Body of pancreas (tissue), 4 donors: ENCODE data around the gene WNT6. TPM values are rescaled to one million over a fixed set of nuclear protein-coding genes. Genes with fewer than 3 reads are reported as not detected.

ENCODE experiments used
- ATAC-seq: fragments of 150-250 bp; one replicate; pipeline ENCODE4 v1.9.1; 2016
- DNase-seq, 4 donors: peaks; one replicate each; pipeline ENCODE4 v3.0.0-alpha.2; 2019
- H3K27ac ChIP-seq, 4 donors: fragments of 200-600 bp; sonication (generic); 1 replicate in 3 of 4; 2 replicates in 1 of 4; pipeline versions ENCODE4 v1.5.1 to v1.6.1; 2016 to 2019; ENCODE audit warnings: mild to moderate bottlenecking in 1 of 4, mixed read lengths in 1 of 4, moderate library complexity in 1 of 4
- H3K27me3 ChIP-seq, 2 donors: fragments of 200-600 bp; sonication (generic); one replicate each; pipeline ENCODE4 v1.6.0; 2016; ENCODE audit warnings: mild to moderate bottlenecking in 1 of 2
- H3K36me3 ChIP-seq, 2 donors: fragments of 200-600 bp; sonication (generic); replicated peaks in 1 of 2; 2 replicates each; pipeline ENCODE4 v1.5.1; 2016; ENCODE audit warnings: low read depth in 2 of 2; ENCODE audit not compliant: insufficient read depth in 1 of 2
- H3K4me1 ChIP-seq: fragments of 200-600 bp; sonication (generic); one replicate; pipeline ENCODE4 v1.6.0; 2016
- H3K4me3 ChIP-seq, 2 donors: fragments of 200-600 bp; sonication (generic); 1 replicate in 1 of 2; 2 replicates in 1 of 2; pipeline ENCODE4 v1.5.1; 2016 to 2019
- H3K9me3 ChIP-seq, 3 donors: fragments of 200-600 bp; sonication (generic); 1 replicate in 2 of 3; 2 replicates in 1 of 3; pipeline ENCODE4 v1.5.1; 2016
- POLR2A ChIP-seq, 3 donors: fragments of 450-650 bp; IDR thresholded peaks; one replicate each; pipeline ENCODE4 v1.6.1; 2016; ENCODE audit warnings: antibody characterized with exemption in 3 of 3, mild to moderate bottlenecking in 2 of 3
- WGBS, 2 donors: methylation state at CpG; one replicate each; pipeline ENCODE4 v1.1.5; 2017; 5-methylcytosine and 5-hydroxymethylcytosine counted together
- intact Hi-C: fragments of 100-400 bp; cut with DNase I; formaldehyde crosslinking; loops from one replicate; pipeline ENCODE4 v1.15.1; 2023
- total RNA-seq, 2 donors: library from RNA; depleted of rRNA; stranded (reverse); fragments of >200 nt; gene quantifications; one replicate each; pipeline ENCODE4 v1.1.0, GENCODE V29; 2016
- TF ChIP-seq, protein P1 (sequence below), 7 experiments: fragments of 450-650 bp in 4 of 7; fragments of 200-600 bp in 3 of 7; sonication (generic) in 3 of 7; IDR thresholded peaks; one replicate each; pipeline ENCODE4 v1.5.1; 2016 to 2019; ENCODE audit warnings: antibody characterized with exemption in 7 of 7

Gene WNT6
- total RNA-seq, 2 donors from 2014 or later, result 1.0 TPM; not detected in 1

DNA sequence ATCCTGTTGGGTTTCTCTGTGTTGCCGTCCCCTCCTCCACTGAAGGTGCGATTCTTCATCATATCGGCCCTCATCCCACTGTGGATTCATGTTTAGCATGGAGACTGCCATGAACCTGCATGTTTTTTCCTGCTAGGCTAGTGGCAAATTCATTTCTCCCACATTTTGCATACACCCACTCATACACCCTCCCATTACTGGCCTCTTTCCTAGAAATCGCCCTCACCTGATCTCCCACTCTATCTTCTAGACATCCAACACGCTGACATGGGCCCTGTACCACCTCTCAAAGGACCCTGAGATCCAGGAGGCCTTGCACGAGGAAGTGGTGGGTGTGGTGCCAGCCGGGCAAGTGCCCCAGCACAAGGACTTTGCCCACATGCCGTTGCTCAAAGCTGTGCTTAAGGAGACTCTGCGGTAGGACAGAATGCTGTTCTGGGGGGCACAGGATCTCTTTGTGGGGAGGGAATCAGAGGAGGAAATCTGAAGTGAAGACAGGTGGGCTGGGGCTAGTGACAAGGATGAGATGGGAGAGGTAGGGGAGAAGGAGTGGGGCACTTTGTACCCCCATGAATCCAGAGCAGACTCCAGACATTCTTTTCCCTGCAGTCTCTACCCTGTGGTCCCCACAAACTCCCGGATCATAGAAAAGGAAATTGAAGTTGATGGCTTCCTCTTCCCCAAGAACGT, 45.7 kb upstream of the WNT6 start:
- WGBS, 2 donors, result 68 to 80% methylated on average over 11 of the region's 11 CpGs
- Histone ChIP-seq H3K4me1 (no peaks in the 10 kb centered on the region), H3K27ac (no peak overlapping the region), H3K4me3 (no peak overlapping the region), H3K36me3 (no peaks in the 10 kb centered on the region), H3K9me3 (no peaks in the 10 kb centered on the region), H3K27me3 (no peaks in the 10 kb centered on the region)
- TF ChIP-seq POLR2A (IDR thresholded peaks at IDR 0.05), result no peak
- TF ChIP-seq, protein P1, sequence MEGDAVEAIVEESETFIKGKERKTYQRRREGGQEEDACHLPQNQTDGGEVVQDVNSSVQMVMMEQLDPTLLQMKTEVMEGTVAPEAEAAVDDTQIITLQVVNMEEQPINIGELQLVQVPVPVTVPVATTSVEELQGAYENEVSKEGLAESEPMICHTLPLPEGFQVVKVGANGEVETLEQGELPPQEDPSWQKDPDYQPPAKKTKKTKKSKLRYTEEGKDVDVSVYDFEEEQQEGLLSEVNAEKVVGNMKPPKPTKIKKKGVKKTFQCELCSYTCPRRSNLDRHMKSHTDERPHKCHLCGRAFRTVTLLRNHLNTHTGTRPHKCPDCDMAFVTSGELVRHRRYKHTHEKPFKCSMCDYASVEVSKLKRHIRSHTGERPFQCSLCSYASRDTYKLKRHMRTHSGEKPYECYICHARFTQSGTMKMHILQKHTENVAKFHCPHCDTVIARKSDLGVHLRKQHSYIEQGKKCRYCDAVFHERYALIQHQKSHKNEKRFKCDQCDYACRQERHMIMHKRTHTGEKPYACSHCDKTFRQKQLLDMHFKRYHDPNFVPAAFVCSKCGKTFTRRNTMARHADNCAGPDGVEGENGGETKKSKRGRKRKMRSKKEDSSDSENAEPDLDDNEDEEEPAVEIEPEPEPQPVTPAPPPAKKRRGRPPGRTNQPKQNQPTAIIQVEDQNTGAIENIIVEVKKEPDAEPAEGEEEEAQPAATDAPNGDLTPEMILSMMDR (IDR thresholded peaks at IDR 0.05), result no peak
- no peak for ATAC-seq
- intact Hi-C loops, result no loop called here
- no peak for DNase-seq

DNA sequence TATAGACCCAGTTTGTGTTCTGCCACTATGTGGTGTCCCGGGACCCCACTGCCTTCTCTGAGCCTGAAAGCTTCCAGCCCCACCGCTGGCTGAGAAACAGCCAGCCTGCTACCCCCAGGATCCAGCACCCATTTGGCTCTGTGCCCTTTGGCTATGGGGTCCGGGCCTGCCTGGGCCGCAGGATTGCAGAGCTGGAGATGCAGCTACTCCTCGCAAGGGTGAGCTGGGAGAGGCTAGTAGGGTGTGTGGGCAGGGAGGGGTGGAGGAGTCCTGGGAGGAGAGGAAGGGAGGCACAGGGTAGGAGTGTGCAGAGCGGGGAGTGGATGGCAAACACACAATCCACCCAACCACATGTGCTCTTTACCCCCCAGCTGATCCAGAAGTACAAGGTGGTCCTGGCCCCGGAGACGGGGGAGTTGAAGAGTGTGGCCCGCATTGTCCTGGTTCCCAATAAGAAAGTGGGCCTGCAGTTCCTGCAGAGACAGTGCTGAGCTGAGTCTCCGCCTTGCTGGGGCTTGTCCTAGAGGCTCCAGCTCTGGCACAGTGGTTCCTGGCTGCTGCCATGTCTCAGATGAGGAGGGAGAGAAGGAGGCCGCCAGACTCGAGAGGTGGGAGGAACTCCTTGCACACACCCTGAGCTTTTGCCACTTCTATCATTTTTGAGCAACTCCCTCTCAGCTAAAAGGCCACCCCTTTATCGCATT, 44.9 kb upstream of the WNT6 start:
- H3K36me3 ChIP-seq, result no peaks in the 10 kb centered on the region
- TF ChIP-seq, protein P1 (IDR thresholded peaks at IDR 0.05), result no peak
- no peak for TF ChIP-seq POLR2A (IDR thresholded peaks at IDR 0.05)
- intact Hi-C loops, result no loop called here
- H3K27ac ChIP-seq, result no peak overlapping the region
- H3K9me3 ChIP-seq, result no peaks in the 10 kb centered on the region
- WGBS, 2 donors, result 86 to 94% methylated on average over 13 of the region's 13 CpGs
- DNase-seq (no peak), ATAC-seq (no peak)
- H3K27me3 ChIP-seq, result no peaks in the 10 kb centered on the region
- no peaks in the 10 kb centered on the region for H3K4me1 ChIP-seq
- no peak overlapping the region for H3K4me3 ChIP-seq

DNA sequence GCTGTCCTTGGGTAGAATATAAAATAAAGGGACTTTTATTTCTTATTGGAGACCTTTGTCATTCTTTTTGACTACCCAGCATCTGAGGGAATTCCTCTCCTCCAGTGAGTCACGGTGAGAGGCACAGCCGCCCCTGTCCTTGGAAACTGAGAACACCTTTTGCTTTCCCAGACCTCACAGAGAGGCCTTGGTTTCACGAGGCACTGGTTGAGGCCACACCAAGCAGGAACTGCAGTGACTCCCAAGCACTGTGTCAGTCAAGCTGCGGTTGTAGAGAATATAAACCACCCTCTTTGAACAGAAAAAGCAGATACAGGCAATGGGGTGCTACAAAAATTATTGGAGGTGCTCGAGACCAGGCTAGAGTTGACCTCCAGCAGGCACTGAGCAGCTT, 44.4 kb upstream of the WNT6 start:
- DNase-seq, result no peak
- WGBS, 2 donors, result 53 to 61% methylated on average over 5 of the region's 5 CpGs
- no peak overlapping the region for H3K27ac ChIP-seq
- H3K9me3 ChIP-seq, result no peaks in the 10 kb centered on the region
- no peaks in the 10 kb centered on the region for H3K4me1 ChIP-seq
- TF ChIP-seq, protein P1 (IDR thresholded peaks at IDR 0.05), result no peak
- TF ChIP-seq POLR2A (IDR thresholded peaks at IDR 0.05), result no peak
- intact Hi-C loops, result no loop called here
- ATAC-seq, result no peak
- H3K36me3 ChIP-seq, result no peaks in the 10 kb centered on the region
- H3K4me3 ChIP-seq, result no peak overlapping the region
- H3K27me3 ChIP-seq, result no peaks in the 10 kb centered on the region

DNA sequence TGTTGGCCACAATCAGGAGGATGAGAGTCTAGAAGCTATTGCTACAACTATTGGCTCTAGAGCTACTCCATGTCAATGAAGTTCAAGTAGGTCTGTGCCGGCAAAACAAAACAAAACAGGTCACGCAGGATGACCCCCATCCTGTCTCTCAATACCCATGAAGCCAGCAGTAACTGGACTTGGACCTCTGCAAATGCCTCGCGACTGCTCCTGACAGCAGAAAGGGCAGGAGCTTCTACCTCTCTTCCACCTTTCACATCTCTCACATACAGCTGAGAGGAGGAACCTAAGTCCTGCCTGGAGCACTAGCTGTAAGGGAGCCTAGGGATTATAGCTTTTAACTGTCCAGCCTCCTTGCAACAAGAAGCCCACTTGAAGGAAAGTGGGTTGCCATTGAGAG, 44.0 kb upstream of the WNT6 start:
- H3K4me1 ChIP-seq, result no peaks in the 10 kb centered on the region
- ATAC-seq (no peak), DNase-seq (no peak)
- no peak overlapping the region for H3K27ac ChIP-seq
- H3K4me3 ChIP-seq, result no peak overlapping the region
- intact Hi-C loops, result no loop called here
- no peaks in the 10 kb centered on the region for H3K36me3 ChIP-seq
- no peaks in the 10 kb centered on the region for H3K27me3 ChIP-seq
- 89 to 93% methylated on average over 4 of the region's 4 CpGs for WGBS, 2 donors
- TF ChIP-seq, protein P1 (IDR thresholded peaks at IDR 0.05), result no peak
- TF ChIP-seq POLR2A (IDR thresholded peaks at IDR 0.05), result no peak
- no peaks in the 10 kb centered on the region for H3K9me3 ChIP-seq
